GM06990 (cell line): ENCODE data around the gene CTSV.
"Not testable (repeated sequence)": the region's sequence is repeated elsewhere in the genome, so short reads cannot be mapped to it uniquely, and the experiment has no call there.

ENCODE experiments used
- DNase-seq: peaks from one replicate; pipeline ENCODE4 v3.0.0-alpha.2; 2011; ENCODE audit not compliant: insufficient read length; ENCODE audit errors: extremely low read depth
- H3K27me3 ChIP-seq: replicated peaks from 2 replicates; pipeline ENCODE4 v1.6.0; 2011; ENCODE audit warnings: low read length; ENCODE audit not compliant: control insufficient read depth, insufficient read depth
- H3K36me3 ChIP-seq: 2 replicates; pipeline ENCODE4 v1.5.1; 2011; ENCODE audit warnings: low read length; ENCODE audit not compliant: control insufficient read depth, insufficient read depth
- H3K4me3 ChIP-seq: replicated peaks from 2 replicates; pipeline ENCODE4 v1.5.1; 2011; ENCODE audit warnings: low read depth, mild to moderate bottlenecking, control low read depth, low read length
- TF ChIP-seq, protein P1 (sequence below): IDR thresholded peaks from 2 replicates; pipeline ENCODE4 v1.5.1; 2011; ENCODE audit warnings: low read length, control low read depth, mild to moderate bottlenecking, inconsistent platforms; ENCODE audit not compliant: insufficient read depth, poor library complexity, severe bottlenecking

Gene CTSV

GRCh38 chr9:97052735-97053134, 13.8 kb upstream of the CTSV start:
- no peaks in the 10 kb centered on the region; the same call in 1 of the 2 replicates for H3K27me3 ChIP-seq
- TF ChIP-seq, protein P1, sequence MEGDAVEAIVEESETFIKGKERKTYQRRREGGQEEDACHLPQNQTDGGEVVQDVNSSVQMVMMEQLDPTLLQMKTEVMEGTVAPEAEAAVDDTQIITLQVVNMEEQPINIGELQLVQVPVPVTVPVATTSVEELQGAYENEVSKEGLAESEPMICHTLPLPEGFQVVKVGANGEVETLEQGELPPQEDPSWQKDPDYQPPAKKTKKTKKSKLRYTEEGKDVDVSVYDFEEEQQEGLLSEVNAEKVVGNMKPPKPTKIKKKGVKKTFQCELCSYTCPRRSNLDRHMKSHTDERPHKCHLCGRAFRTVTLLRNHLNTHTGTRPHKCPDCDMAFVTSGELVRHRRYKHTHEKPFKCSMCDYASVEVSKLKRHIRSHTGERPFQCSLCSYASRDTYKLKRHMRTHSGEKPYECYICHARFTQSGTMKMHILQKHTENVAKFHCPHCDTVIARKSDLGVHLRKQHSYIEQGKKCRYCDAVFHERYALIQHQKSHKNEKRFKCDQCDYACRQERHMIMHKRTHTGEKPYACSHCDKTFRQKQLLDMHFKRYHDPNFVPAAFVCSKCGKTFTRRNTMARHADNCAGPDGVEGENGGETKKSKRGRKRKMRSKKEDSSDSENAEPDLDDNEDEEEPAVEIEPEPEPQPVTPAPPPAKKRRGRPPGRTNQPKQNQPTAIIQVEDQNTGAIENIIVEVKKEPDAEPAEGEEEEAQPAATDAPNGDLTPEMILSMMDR, result no peak
- no peak overlapping the region for H3K4me3 ChIP-seq
- no peak for DNase-seq
- H3K36me3 ChIP-seq, result no peaks in the 10 kb centered on the region

DNA sequence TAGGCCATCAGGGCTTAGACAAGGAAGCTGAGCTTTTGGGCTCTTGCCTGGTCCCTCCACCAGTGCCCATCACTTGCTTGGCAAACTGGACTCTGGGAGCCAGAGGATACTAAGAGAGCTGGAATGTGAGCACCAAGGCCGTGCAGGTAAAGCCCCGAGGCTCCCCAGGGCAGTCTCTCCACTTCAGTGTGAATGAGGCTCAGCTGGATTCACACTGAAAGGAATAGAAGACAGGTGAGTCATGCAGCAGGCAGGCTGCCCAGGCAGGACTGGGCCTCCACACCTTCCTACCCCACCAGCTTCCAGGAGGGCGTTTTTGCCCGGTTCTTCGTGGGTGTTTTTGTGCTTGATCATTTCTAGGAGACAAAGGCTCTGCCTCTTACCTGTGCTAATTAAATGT, 7.3 kb upstream of the CTSV start:
- TF ChIP-seq, protein P1, result no peak
- Histone ChIP-seq H3K36me3 (no peaks in the 10 kb centered on the region), H3K27me3 (no peaks in the 10 kb centered on the region), H3K4me3 (no peak overlapping the region)
- no peak for DNase-seq

- Histone ChIP-seq H3K27me3 (no peaks in the 10 kb centered on the region), H3K4me3 (no peak overlapping the region), H3K36me3 (no peaks in the 10 kb centered on the region)
- no peak for DNase-seq
- TF ChIP-seq, protein P1, result no peak
Measured at GRCh38 chr9:97045300-97045699, 6.4 kb upstream of the CTSV start.

DNA sequence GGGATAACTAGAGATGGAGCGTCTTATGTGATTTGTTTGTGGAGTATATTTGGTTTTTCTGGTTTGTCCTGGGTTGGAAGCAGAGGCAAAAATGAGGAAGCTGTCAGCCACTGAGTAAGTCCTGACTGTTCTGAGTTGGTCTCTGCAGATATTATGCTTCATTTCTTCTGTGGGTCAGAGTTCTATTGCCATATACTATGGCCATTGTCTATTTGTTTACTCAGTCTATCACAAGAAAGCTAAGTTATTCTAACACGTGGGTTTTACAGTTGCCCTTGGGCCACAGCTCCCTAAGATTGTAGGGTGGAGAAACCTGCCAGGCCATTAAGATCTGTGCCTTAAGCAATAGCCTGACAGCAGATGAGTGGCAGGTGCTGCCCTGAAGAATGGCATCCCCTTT, 3.0 kb upstream of the CTSV start:
- TF ChIP-seq, protein P1, result no peak
- DNase-seq, result no peak
- Histone ChIP-seq H3K4me3 (no peak overlapping the region), H3K36me3 (no peaks in the 10 kb centered on the region), H3K27me3 (no peaks in the 10 kb centered on the region; the same call in 1 of the 2 replicates)

GRCh38 chr9:97039514-97039860, 545 bp upstream of the CTSV start:
- TF ChIP-seq, protein P1, result no peak
- no peaks in the 10 kb centered on the region for H3K36me3 ChIP-seq
- no peaks in the 10 kb centered on the region; the same call in 1 of the 2 replicates for H3K27me3 ChIP-seq
- DNase-seq, result no peak
- peak overlapping the region; percentile 59 for H3K4me3 ChIP-seq

- H3K36me3 ChIP-seq, DNase-seq, H3K27me3 ChIP-seq, H3K4me3 ChIP-seq: not testable (repeated sequence)
Measured at GRCh38 chr9:97023505-97023904, 15.4 kb downstream of the CTSV start.

DNA sequence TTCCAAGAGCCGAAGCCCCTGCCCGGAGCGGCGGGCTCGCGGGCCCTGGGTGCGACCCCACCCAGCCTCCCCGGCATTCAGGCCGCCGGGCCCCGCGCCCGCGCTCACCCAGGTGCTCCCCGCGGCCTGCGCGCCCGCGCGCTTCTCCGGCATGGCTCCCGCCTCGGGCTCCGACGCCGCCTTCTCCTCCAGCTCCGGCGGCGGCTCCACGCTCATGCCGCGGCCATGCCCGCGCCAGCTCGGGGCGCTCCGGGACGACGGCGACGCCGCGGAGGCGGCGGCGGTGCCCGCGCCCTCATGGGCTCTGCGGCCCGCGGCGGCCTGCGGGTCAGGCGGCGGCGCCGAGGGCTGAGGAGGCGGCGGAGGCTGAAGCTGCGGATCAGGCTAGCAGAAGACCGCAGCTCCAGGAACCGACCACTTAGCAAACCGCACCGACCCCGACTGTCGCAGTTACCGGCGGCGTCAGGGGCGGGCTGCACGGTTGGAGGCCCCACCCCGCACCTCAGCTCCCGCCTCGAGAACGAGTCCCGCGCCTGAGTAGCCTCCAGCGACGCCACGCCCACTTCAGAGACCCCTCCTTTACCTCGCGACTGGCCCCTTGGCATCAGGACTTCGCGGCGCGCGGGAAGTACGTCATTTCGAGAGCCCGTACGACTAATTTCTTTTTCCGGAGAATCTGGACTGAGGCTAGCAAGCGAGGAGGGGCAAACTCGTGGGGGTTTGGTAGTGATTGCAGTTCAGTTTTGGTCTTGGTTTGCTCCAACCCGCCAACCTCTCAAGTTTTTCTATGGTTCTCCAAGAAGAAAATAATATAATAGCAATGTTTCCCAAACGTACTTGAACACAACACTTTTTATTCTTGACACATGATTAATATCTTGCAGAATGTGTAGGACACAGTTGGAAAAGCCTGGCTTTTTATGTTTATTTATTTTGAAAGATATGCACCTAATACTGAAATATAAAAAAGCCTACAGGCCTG, 25.5 kb downstream of the CTSV start:
- DNase-seq, result peak; percentile 82
- not testable (repeated sequence) for H3K27me3 ChIP-seq, H3K36me3 ChIP-seq
- peak overlapping the region; percentile 65 for H3K4me3 ChIP-seq

GRCh38 chr9:97012617-97013016, 26.3 kb downstream of the CTSV start:
- peak overlapping the region; percentile 65 for H3K4me3 ChIP-seq
- H3K27me3 ChIP-seq, H3K36me3 ChIP-seq: not testable (repeated sequence)
- DNase-seq, result peak; percentile 13

DNA sequence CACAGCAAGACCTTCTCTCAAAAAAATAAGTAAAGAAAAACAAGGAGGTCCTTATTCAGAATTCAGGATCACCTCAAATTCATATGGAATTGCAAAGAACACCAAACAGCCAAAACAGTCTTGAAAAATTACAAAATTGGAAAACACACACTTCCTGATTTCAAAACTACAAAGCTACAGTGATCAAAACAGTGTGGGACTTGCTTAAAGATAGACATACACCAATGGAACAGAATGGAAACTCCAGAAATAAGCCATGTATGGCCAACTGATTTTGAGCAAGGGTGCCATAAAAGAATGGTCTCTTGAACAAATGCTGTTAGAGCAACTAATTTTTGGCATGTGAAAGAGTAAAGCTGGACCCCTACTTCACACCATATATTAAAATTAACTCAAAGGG, 36.7 kb downstream of the CTSV start:
- not testable (repeated sequence) for H3K4me3 ChIP-seq, H3K36me3 ChIP-seq, H3K27me3 ChIP-seq, DNase-seq
